NCI-H748 treated with DMSO at 0.1 percent for 48 hours (cell line): ENCODE measurements around the gene ACVR1.
A peak's percentile ranks its signal among the peaks of the same experiment; 100 is the strongest.
"Not testable (repeated sequence)": the region's sequence is repeated elsewhere in the genome, so short reads cannot be mapped to it uniquely, and the experiment has no call there.

Experiments
- DNase-seq: peaks from one replicate; lab custom pipeline; 2025; lab: John Stamatoyannopoulos, UW

ACVR1 gene

DNA sequence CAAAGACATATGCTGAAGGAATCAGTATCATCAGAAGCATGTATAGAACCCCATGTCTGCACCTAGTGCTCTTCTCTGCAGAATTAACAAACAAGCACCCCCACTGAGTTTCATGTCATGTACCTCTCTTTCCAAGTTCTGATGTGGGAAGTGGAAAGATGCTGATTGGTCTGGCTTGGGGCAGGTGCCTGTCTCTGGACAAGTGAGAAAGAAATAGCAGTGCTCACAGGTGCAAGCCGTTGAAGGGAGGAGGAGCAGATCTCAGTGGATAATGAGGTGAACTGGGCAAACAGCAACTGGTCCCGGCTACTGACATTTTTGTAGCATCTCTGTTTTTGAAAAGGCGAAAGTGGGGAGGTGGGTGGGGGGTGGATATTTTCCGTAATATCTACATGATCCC is 17.5 kb upstream of the ACVR1 start:
- no peak for DNase-seq

DNA sequence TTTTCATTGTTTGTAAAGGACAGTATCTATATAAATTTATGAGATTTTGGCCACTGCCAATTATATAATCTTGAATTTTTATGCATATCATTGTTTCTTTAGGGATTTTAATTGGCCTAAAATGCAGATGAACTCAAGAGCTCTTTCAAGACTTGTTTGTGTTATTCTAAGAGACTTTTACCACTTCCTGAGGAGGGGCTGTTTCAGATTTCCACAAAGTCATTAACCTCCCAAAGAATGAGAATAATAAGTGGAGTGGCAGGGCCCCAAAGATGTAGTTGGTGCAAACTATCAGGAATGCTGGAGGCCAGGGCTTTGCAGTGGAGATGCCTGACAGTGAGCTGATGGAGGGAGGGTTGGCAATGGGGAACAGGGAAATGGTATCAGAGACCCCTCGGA is 15.5 kb upstream of the ACVR1 start:
- no peak for DNase-seq

DNA sequence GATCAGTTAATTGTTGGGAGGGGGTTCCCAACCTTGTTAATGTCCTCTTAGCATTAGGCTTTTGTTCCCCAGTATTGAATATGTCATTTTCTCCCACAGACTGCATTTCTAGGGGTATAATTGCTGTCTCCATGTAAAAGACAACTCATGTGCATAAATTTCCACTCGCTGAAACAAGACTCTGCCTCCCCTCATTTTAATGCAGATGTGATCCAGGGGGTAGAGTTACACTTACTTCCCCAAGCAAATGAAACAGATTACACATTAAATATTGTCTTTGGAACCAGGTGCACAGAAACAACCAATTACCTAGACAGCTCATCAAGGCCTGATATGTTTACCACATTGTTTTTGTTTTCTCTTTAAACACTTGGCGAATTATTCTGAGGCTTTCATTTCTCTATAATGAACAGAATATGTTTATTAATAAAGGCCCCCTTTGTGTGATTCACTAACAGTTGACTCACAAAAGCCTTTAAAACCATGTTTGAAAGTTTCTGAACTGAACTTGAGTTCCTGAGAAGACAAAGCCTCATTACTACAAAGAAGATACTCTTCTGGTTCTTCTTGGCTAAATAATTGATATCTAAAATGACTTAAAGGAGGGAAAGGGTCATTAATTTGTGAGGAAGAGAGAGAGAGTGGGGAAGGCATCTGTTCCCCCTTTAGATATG is 15.0 kb upstream of the ACVR1 start:
- peak; percentile 82 for DNase-seq

GRCh38 chr2:157887946-157888345 is 11.8 kb upstream of the ACVR1 start:
- no peak for DNase-seq

DNA sequence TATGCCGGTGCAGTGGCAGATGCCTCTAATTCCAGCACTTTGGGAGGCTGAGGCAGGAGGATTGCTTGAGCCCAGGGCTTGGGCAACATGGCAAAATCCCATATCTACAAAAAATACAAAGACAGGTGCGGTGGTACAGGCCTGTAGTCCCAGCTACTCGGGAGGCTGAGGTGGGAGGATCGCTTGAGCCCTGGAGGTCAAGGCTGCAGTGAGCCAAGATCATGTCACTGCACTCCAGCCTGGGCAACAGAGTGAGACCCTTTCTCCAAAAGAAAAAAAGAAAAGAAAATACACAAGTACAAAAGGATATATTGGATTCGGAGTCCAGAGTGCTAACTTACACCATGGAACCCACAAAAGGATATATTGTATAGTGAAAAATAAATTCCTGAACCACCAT is 8.4 kb upstream of the ACVR1 start:
- DNase-seq: not testable (repeated sequence)

GRCh38 chr2:157880927-157881326 is 4.8 kb upstream of the ACVR1 start:
- no peak for DNase-seq

DNA sequence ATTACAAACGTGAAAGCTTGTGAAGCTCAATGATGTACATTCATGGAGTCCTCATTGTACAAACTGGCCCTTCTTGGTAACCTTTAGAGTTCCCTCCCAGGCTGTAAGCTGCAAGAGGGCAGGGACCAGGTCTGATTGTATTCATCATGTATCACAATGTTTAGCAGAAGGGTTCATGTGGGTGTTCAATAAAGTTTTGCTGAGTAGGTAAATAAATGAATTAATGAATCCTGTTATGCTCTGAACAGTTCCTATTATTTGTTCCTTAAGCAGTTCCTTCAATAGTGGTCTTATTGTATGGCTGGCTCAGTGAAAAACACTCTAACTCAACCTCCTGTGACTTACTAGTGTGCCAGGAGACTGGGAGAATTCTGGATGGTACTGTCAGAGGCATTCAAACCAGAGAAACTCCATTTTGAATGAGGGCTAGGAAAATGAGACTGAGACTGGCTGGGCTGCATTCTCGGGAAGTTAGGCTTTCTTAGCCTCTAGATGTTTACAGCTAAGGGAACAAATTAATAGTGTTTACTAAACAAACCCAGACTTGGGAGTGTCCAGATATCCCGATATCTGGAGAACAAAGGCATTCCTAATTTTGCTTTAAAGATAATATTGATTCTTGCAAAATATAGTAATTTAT is 1.8 kb upstream of the ACVR1 start:
- no peak for DNase-seq

- peak; percentile 22 for DNase-seq
These were observed 632 bp upstream of the ACVR1 start for GRCh38 chr2:157876786-157877138.

GRCh38 chr2:157875641-157876065 is 477 bp downstream of the ACVR1 start:
- no peak for DNase-seq

- no peak for DNase-seq
These were observed 1.0 kb downstream of the ACVR1 start for GRCh38 chr2:157874997-157875640.

GRCh38 chr2:157874348-157874747 is 1.8 kb downstream of the ACVR1 start:
- DNase-seq: no peak

DNA sequence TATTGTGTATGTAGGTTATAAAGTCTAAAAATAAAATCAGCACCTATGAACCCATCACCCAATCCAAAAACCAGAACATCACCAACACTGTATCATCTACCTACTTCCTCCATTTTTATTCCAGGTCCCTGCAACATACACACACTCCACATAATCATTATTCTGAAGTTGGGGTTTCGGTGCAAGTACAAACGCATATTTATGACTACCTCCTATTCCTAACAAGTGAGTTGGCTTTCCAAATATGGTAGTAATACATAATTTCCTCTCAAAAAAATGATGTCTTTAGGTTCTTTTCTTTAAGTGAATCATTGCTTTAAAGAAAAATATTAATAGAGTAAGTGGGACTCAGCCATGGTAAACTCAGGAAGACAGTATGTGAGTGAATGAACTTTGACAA is 3.3 kb downstream of the ACVR1 start:
- no peak for DNase-seq

GRCh38 chr2:157871415-157871814 is 4.7 kb downstream of the ACVR1 start:
- DNase-seq: no peak

DNA sequence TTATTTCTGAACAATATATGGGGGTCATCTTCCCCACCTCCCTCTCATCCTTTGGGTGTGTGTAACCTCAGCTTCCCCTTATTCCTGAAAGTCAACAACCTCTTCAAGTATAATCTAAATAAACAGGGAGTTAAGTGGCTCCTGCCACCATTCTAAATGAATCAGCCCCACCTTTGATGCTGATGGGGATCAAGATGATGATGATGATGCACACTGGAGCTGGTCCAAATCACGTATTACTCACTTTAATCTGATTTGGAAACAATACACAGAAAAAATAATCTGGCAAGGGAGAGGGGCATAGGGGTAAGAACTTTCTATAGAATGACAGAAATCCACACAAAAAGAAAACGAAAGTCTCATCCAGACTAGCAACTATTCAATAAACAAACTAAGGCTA is 7.1 kb downstream of the ACVR1 start:
- DNase-seq: peak; percentile 82

DNA sequence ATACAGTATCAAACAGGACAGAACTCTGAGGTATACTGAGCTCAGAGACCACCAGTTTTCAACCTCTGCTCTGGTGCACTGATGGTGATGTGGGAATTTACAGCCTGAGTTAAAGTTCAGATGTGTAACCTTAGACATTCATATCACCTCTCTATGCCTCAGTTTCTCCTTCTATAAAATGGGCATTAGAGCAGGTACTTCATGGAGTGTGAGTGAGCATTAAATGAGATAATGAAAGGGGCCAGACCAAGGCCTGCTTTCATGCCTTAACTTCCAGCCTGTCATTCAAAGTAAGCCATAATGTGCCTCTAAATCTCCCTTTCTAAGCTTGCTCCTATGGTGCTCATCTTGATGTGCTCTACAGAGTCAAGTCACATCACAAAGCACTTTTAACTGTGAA is 8.4 kb downstream of the ACVR1 start:
- DNase-seq: no peak

- no peak for DNase-seq
These were observed 9.2 kb downstream of the ACVR1 start for GRCh38 chr2:157866666-157867642.

- DNase-seq: no peak
These were observed 9.9 kb downstream of the ACVR1 start for GRCh38 chr2:157866202-157866601.

GRCh38 chr2:157864857-157865430 is 11.2 kb downstream of the ACVR1 start:
- DNase-seq: no peak

GRCh38 chr2:157858846-157859245 is 17.3 kb downstream of the ACVR1 start:
- DNase-seq: no peak

DNA sequence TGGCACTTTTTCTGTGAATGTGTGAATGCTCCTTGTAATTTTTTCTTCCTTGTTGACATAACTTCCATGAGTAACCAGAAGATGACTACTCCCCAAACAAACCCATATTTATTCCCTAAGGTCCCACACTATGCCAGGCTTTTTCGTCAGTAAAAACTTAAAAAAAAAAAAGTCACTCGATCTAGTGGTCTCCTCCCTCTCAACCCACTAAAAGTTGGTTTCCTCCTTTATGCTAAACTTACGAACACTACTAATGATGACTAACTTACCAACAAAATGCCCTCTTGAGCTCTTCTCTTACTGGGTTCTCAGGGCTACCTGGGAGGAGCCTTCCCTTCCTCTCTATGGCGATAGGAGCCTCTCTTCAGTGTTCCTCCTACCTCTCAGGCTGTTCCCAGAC is 18.2 kb downstream of the ACVR1 start:
- DNase-seq: no peak

GRCh38 chr2:157856187-157856515 is 20.0 kb downstream of the ACVR1 start:
- DNase-seq: no peak

DNA sequence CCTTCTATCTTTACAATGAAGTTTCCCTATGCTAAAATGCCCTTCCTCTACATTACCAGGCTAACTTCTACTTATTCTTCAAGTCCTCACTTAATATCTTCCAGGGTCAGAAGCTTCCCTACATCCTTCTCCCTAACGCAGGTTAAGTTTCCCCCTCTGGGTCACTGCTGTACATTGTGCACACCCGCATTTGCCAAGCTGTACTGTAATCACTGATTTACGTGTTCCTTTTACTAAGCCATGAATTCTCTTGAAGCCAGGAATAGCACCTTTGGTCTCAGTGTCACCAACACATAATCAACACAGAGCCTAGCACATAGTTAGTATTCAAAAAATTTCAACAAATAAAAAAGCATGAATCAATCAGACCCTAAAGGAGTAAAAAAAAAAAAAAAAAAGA is 22.3 kb downstream of the ACVR1 start:
- DNase-seq: no peak
